GM10266 (cell line): ENCODE data around the gene FAM221B.

ENCODE experiments used
- DNase-seq: peaks from one replicate; pipeline ENCODE4 v3.0.0; 2012; ENCODE audit errors: extremely low spot score
- CTCF ChIP-seq: IDR thresholded peaks from 2 replicates; pipeline ENCODE4 v1.5.1; 2012; ENCODE audit warnings: mild to moderate bottlenecking, low read depth; ENCODE audit not compliant: control insufficient read depth, insufficient read depth; ENCODE audit errors: missing control alignments

The FAM221B gene

GRCh38 chr9:35790025-35790384, 38.5 kb downstream of the FAM221B start:
- TF ChIP-seq CTCF = no peak
- DNase-seq = no peak

- no peak for TF ChIP-seq CTCF
- DNase-seq = no peak
Measured at GRCh38 chr9:35789541-35789940, 39.0 kb downstream of the FAM221B start.

- no peak for TF ChIP-seq CTCF
- DNase-seq = no peak
Measured at GRCh38 chr9:35783418-35783817, 45.1 kb downstream of the FAM221B start.

GRCh38 chr9:35781066-35781465, 47.5 kb downstream of the FAM221B start:
- TF ChIP-seq CTCF = no peak
- no peak for DNase-seq

- TF ChIP-seq CTCF = no peak
Measured at GRCh38 chr9:35778496-35778895, 50.0 kb downstream of the FAM221B start.

GRCh38 chr9:35776018-35776417, 52.5 kb downstream of the FAM221B start:
- TF ChIP-seq CTCF = no peak

More at GRCh38 chr9:35778496-35778895, 50.0 kb downstream of the FAM221B start:
- DNase-seq = no peak

GRCh38 chr9:35774907-35775635, 53.5 kb downstream of the FAM221B start:
- no peak for TF ChIP-seq CTCF
- DNase-seq = no peak

More at GRCh38 chr9:35776018-35776417, 52.5 kb downstream of the FAM221B start:
- DNase-seq = no peak
